Lower leg skin (tissue), 3 donors: ENCODE measurements around the gene SIGLEC1.

Experiments used
- CTCF ChIP-seq, 3 donors: fragments of 450-650 bp; IDR thresholded peaks; one replicate each; pipeline ENCODE4 v1.5.1; 2016; ENCODE audit warnings: antibody characterized with exemption in 3 of 3, mild to moderate bottlenecking in 3 of 3, moderate library complexity in 2 of 3
- POLR2A ChIP-seq, 2 donors: fragments of 450-650 bp; IDR thresholded peaks; one replicate each; pipeline ENCODE4 v1.6.1; 2016 to 2017; ENCODE audit warnings: antibody characterized with exemption in 2 of 2, mild to moderate bottlenecking in 1 of 2, moderate library complexity in 1 of 2

GRCh38 chr20:3744037-3744436 lies 31.6 kb upstream of the SIGLEC1 start:
- TF ChIP-seq CTCF (IDR thresholded peaks at IDR 0.05), result no peak
- no peak for TF ChIP-seq POLR2A (IDR thresholded peaks at IDR 0.05)
